Mucosa of descending colon (tissue), 3 donors: ENCODE results near the gene RSAD1. TPM values are rescaled to one million over a fixed set of nuclear protein-coding genes. Genes with fewer than 3 reads are reported as not detected.

ENCODE experiments used
- ATAC-seq: fragments of 200-7000 bp; cut with Tn5 transposase; one replicate; pipeline ENCODE4 v1.9.1; 2020; ENCODE audit warnings: mild to moderate bottlenecking, moderate library complexity
- DNase-seq, 3 donors: peaks; one replicate each; pipeline ENCODE4 v3.0.0-alpha.2; 2020
- H3K36me3 ChIP-seq: fragments of 200-600 bp; one replicate; pipeline ENCODE4 v1.8.0; 2021; ENCODE audit warnings: low read depth, mild to moderate bottlenecking
- H3K4me1 ChIP-seq: fragments of 200-600 bp; one replicate; pipeline ENCODE4 v1.8.0; 2021; ENCODE audit warnings: low read depth, mild to moderate bottlenecking
- H3K4me3 ChIP-seq: fragments of 200-600 bp; one replicate; pipeline ENCODE4 v1.8.0; 2021; ENCODE audit warnings: mild to moderate bottlenecking
- H3K9me3 ChIP-seq: fragments of 200-600 bp; one replicate; pipeline ENCODE4 v1.8.0; 2021; ENCODE audit warnings: mild to moderate bottlenecking
- intact Hi-C, 2 donors: fragments of 100-400 bp; cut with DNase I in 1 of 2; cut with micrococcal nuclease in 1 of 2; formaldehyde crosslinking; loops; one replicate each; pipeline versions ENCODE4 v1.11.0 to v1.11.1; 2022; cut with DNase I, micrococcal nuclease
- total RNA-seq, 3 donors: library from RNA; stranded (reverse); fragmentation: NEBNext Ultra II Directional in 2 of 3; extraction: Animal tissue kit (Norgen Biotek cat#: 25700) in 2 of 3; gene quantifications; one replicate each; pipeline versions ENCODE4 v1.2.1 to v1.2.4, GENCODE V29; 2021 to 2023
- TF ChIP-seq, protein P1 (sequence below): fragments of 200-600 bp; IDR thresholded peaks from one replicate; pipeline ENCODE4 v1.8.0; 2022; ENCODE audit warnings: antibody characterized with exemption, mild to moderate bottlenecking
- donor health status: DM: no; HTN: no; CAD: no; lungs with moderate emphysema.
- donor health status: DM: no; HTN: no; CAD: no.
- donor health status: DM: no; HTN: yes; CAD: no.

Gene RSAD1
- total RNA-seq, 3 donors from 2014 or later, result 35.9 to 38.2 (median 37.7) TPM

DNA sequence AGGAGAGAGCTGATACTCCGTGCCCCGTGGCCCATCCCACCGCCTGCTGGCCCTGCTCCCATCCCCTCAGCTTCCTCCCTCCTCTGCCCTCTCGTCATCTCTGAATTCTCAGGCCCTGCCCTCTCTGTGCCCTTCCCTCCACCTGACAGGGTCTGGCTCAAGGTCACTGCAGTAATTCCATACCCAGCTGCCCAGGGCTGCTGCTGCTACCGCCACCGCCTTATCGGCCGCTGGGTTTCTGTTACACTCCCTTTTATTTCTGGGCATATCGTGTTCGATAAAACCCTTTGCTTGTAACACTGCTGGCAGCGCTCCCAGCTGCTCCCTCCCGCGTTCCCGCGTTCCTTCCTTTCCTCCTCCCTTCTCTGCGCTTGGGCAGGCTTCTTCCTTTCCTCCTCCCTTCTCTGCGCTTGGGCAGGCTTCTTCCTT lies 55.1 kb downstream of the RSAD1 start:
- H3K4me1 ChIP-seq, result peaks cover 32% of the 10 kb centered on the region
- TF ChIP-seq, protein P1, sequence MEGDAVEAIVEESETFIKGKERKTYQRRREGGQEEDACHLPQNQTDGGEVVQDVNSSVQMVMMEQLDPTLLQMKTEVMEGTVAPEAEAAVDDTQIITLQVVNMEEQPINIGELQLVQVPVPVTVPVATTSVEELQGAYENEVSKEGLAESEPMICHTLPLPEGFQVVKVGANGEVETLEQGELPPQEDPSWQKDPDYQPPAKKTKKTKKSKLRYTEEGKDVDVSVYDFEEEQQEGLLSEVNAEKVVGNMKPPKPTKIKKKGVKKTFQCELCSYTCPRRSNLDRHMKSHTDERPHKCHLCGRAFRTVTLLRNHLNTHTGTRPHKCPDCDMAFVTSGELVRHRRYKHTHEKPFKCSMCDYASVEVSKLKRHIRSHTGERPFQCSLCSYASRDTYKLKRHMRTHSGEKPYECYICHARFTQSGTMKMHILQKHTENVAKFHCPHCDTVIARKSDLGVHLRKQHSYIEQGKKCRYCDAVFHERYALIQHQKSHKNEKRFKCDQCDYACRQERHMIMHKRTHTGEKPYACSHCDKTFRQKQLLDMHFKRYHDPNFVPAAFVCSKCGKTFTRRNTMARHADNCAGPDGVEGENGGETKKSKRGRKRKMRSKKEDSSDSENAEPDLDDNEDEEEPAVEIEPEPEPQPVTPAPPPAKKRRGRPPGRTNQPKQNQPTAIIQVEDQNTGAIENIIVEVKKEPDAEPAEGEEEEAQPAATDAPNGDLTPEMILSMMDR, result no peak
- H3K36me3 ChIP-seq, result no peaks in the 10 kb centered on the region
- DNase-seq (peak; percentile 83 to 86 (median 84)), ATAC-seq (peak; percentile 75)
- peak overlapping the region; percentile 38 for H3K4me3 ChIP-seq
- no peaks in the 10 kb centered on the region for H3K9me3 ChIP-seq
- intact Hi-C loops, result no loop called here

DNA sequence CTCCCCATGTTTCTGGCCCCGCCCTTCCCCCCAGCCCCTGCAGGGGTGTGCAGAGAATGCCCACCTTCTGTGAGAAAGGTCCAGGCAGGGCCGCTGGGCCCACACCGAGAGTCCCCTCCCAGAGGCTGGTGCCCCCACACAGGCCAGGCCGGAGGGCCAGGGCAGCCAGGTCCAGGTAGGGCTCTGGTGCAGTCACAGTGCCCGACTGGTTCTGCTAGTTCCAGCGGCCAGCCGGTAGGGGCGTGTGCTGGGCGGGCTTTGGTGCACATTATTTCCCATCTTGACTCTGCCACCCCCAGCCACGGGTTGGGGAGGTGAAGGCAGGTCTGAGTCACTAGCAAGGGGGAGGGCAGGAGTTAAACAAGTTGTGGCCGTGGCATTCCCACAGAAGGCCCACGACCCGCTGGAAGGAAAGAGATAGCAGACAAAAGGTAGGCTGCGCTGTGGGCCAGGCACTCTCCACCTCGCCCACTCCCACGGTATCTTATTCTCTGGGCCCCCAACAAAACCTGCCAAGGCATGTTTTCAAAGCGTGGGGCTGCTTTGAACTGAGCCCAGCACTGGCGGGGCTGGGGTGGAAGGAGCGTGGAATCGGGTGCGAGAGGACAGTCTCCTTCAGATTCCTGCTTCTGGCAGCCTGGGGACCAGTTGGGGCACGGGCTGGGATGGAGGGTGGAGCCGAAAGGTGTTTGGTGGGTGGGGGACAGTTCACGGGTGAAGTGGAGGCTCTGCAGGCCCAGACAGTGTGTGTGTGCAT lies 55.7 kb downstream of the RSAD1 start:
- intact Hi-C loops, result no loop called here
- Histone ChIP-seq H3K9me3 (no peaks in the 10 kb centered on the region), H3K4me3 (peak overlapping the region; percentile 17), H3K4me1 (peaks cover 35% of the 10 kb centered on the region), H3K36me3 (no peaks in the 10 kb centered on the region)
- TF ChIP-seq, protein P1, result peak; percentile 35
- DNase-seq (peak; percentile 80 to 86 (median 84)), ATAC-seq (peak; percentile 82)

DNA sequence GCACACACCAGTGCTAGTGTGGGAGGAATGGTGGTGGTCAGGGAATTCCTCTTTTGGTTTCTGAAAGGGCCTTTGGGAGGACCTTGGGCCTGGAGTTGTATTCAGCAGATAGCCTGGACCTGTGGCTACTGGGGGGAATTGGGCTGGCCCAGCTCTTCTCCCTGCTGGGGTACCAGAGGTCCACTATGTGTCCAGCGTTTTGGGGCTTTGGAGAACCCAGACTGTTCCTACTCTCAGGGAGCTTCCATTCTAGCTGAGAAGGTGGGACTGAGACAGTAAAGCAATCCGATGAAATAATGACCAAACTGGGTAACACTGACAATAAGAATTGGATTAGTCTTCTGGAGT lies 56.3 kb downstream of the RSAD1 start:
- TF ChIP-seq, protein P1, result no peak
- intact Hi-C loops, result no loop called here
- peaks cover 37% of the 10 kb centered on the region for H3K4me1 ChIP-seq
- H3K36me3 ChIP-seq, result no peaks in the 10 kb centered on the region
- DNase-seq (no peak), ATAC-seq (no peak)
- H3K9me3 ChIP-seq, result no peaks in the 10 kb centered on the region
- no peak overlapping the region for H3K4me3 ChIP-seq

DNA sequence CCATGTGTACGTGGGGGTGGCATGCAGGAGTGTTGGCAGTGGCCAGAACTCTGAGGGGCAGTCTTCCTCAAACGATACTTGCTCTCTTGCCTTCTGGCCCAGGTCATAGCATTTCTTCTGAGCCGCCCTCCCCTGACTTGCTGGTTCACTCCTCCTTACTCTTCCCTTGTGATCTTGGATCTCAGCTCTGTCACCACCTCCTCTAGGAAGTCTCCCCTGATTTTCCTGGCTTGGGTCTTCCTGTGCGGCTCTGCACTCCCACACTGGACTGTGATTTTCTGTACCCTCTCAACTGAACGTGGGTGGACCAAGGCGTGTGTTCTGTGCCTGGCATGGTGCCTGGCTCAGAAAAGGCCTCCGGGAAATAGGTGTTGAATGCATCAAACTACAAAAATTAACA lies 56.7 kb downstream of the RSAD1 start:
- no peaks in the 10 kb centered on the region for H3K36me3 ChIP-seq
- DNase-seq (no peak), ATAC-seq (no peak)
- TF ChIP-seq, protein P1, result no peak
- intact Hi-C loops, result no loop called here
- peaks cover 41% of the 10 kb centered on the region for H3K4me1 ChIP-seq
- no peak overlapping the region for H3K4me3 ChIP-seq
- H3K9me3 ChIP-seq, result no peaks in the 10 kb centered on the region

Other genes with a start within 250 kb of the RSAD1 start
- 1 to 10 TPM; 1.3 to 2.8 (median 2.6) TPM for gene TMEM92, start 204.4 kb upstream of the RSAD1 start, total RNA-seq
- gene XYLT2, start 132.7 kb upstream of the RSAD1 start, total RNA-seq, result 10 to 100 TPM; 14.7 to 20.0 (median 18.4) TPM
- gene MRPL27, start 105.7 kb upstream of the RSAD1 start, total RNA-seq, result 10 to 100 TPM; 63.7 to 90.3 (median 80.2) TPM
- 1 to 10 TPM in 2 of 3 donors, under 1 TPM in 1; 0.76 to 4.0 (median 1.8) TPM for gene EME1, start 105.6 kb upstream of the RSAD1 start, total RNA-seq
- gene LRRC59, start 81.3 kb upstream of the RSAD1 start, total RNA-seq, result 100 to 1,000 TPM in 2 of 3 donors, 10 to 100 TPM in 1; 76.8 to 143 (median 109) TPM
- 100 to 1,000 TPM in 1 of 3 donors, 10 to 100 TPM in 2; 79.7 to 246 (median 99.4) TPM for gene ACSF2, start 52.6 kb upstream of the RSAD1 start, total RNA-seq
- gene CHAD, start 10.0 kb upstream of the RSAD1 start, total RNA-seq, result 10 to 100 TPM in 1 of 3 donors, 1 to 10 TPM in 2; 4.6 to 15.3 (median 5.8) TPM
- gene MYCBPAP, start 29.6 kb downstream of the RSAD1 start, total RNA-seq, result 1 to 10 TPM; 1.6 to 3.4 (median 2.4) TPM
- 10 to 100 TPM; 16.2 to 40.0 (median 27.4) TPM for gene EPN3, start 53.9 kb downstream of the RSAD1 start, total RNA-seq
- 10 to 100 TPM; 54.3 to 95.3 (median 65.4) TPM for gene SPATA20, start 68.3 kb downstream of the RSAD1 start, total RNA-seq
- under 1 TPM; 0.07 to 0.32 (median 0.12) TPM for gene CACNA1G, start 81.9 kb downstream of the RSAD1 start, total RNA-seq
- 100 to 1,000 TPM; 166 to 453 (median 211) TPM for gene ABCC3, start 156.0 kb downstream of the RSAD1 start, total RNA-seq
- gene ANKRD40, start 229.1 kb downstream of the RSAD1 start, total RNA-seq, result 10 to 100 TPM; 26.8 to 86.0 (median 29.6) TPM
- gene LUC7L3, start 240.7 kb downstream of the RSAD1 start, total RNA-seq, result 100 to 1,000 TPM in 2 of 3 donors, 10 to 100 TPM in 1; 91.0 to 122 (median 114) TPM